Vagina (tissue), 2 donors: ENCODE results near the gene HTRA3. TPM values are rescaled to one million over a fixed set of nuclear protein-coding genes. Genes with fewer than 3 reads are reported as not detected.

Experiments used
- DNase-seq, 2 donors: peaks; one replicate each; pipeline ENCODE4 v3.0.0-alpha.2; 2017; ENCODE audit errors: extremely low spot score in 2 of 2
- H3K27ac ChIP-seq: fragments of 200-600 bp; sonication (generic); one replicate; pipeline ENCODE4 v1.5.1; 2019
- H3K27me3 ChIP-seq: fragments of 200-600 bp; sonication (generic); one replicate; pipeline ENCODE4 v1.5.1; 2019
- H3K36me3 ChIP-seq, 2 donors: fragments of 200-600 bp; sonication (generic); one replicate each; pipeline ENCODE4 v1.5.1; 2017 to 2019
- H3K4me1 ChIP-seq: fragments of 200-600 bp; sonication (generic); one replicate; pipeline ENCODE4 v1.5.1; 2019
- H3K4me3 ChIP-seq, 2 donors: fragments of 200-600 bp; sonication (generic); 1 replicate in 1 of 2; 2 replicates in 1 of 2; pipeline ENCODE4 v1.5.1; 2016 to 2019
- H3K9me3 ChIP-seq: fragments of 200-600 bp; sonication (generic); one replicate; pipeline ENCODE4 v1.5.1; 2019
- CTCF ChIP-seq, 3 experiments: fragments of 450-650 bp in 2 of 3; fragments of 200-600 bp in 1 of 3; sonication (generic) in 1 of 3; IDR thresholded peaks; one replicate each; pipeline ENCODE4 v1.5.1; 2017 to 2019; ENCODE audit warnings: antibody characterized with exemption in 3 of 3, mild to moderate bottlenecking in 2 of 3, moderate library complexity in 2 of 3
- POLR2A ChIP-seq, 2 donors: fragments of 450-650 bp; IDR thresholded peaks; one replicate each; pipeline ENCODE4 v1.6.1; 2017; ENCODE audit warnings: antibody characterized with exemption in 2 of 2, mild to moderate bottlenecking in 2 of 2, moderate library complexity in 2 of 2
- POLR2AphosphoS5 ChIP-seq, 2 donors: sonication (generic); formaldehyde crosslinking; IDR thresholded peaks; one replicate each; pipeline ENCODE4 v1.9.0; 2017; ENCODE audit warnings: antibody characterized with exemption in 2 of 2, mild to moderate bottlenecking in 2 of 2, low read depth in 1 of 2; ENCODE audit not compliant: insufficient read depth in 1 of 2
- intact Hi-C: fragments of 100-400 bp; cut with DNase I; formaldehyde crosslinking; loops from one replicate; pipeline ENCODE4 v1.15.1; 2023
- total RNA-seq: library from RNA; depleted of rRNA; stranded (reverse); fragments of >200 nt; gene quantifications from one replicate; pipeline ENCODE4 v1.2.3, GENCODE V29; 2016

HTRA3 gene
- total RNA-seq, 1 donor from 2014 or later = 33.1 TPM

- Histone ChIP-seq H3K27me3 (no peaks in the 10 kb centered on the region), H3K9me3 (no peaks in the 10 kb centered on the region), H3K4me3 (no peak overlapping the region), H3K27ac (peak overlapping the region; percentile 31), H3K4me1 (peaks cover 25% of the 10 kb centered on the region), H3K36me3 (peaks cover 0 to 10% of the 10 kb centered on the region in 2 donors)
- intact Hi-C loops = no loop called here
- TF ChIP-seq CTCF (IDR thresholded peaks at IDR 0.05) (no peak), POLR2AphosphoS5 (IDR thresholded peaks at IDR 0.05; ENCODE audit: insufficient read depth in 1 of 2, low read depth in 1 of 2) (peak; percentile 63 to 73)
- DNase-seq = no peak
Observed at GRCh38 chr4:8228319-8229250, 41.0 kb upstream of the HTRA3 start.

GRCh38 chr4:8229331-8229975 lies 40.1 kb upstream of the HTRA3 start:
- H3K4me1 ChIP-seq = peaks cover 25% of the 10 kb centered on the region
- no peak for TF ChIP-seq POLR2AphosphoS5 (IDR thresholded peaks at IDR 0.05; ENCODE audit: insufficient read depth in 1 of 2, low read depth in 1 of 2)
- no peak for TF ChIP-seq CTCF (IDR thresholded peaks at IDR 0.05)
- no peak for TF ChIP-seq POLR2A (IDR thresholded peaks at IDR 0.05)
- H3K36me3 ChIP-seq = peaks cover 0 to 5% of the 10 kb centered on the region in 2 donors
- H3K27ac ChIP-seq = no peak overlapping the region
- H3K27me3 ChIP-seq = no peaks in the 10 kb centered on the region
- intact Hi-C loops = no loop called here
- no peak overlapping the region for H3K4me3 ChIP-seq
- no peaks in the 10 kb centered on the region for H3K9me3 ChIP-seq
- DNase-seq = no peak

GRCh38 chr4:8230033-8230432 lies 39.5 kb upstream of the HTRA3 start:
- Histone ChIP-seq H3K9me3 (no peaks in the 10 kb centered on the region), H3K27ac (no peak overlapping the region), H3K36me3 (peaks cover 0 to 5% of the 10 kb centered on the region in 2 donors), H3K27me3 (no peaks in the 10 kb centered on the region), H3K4me1 (peaks cover 25% of the 10 kb centered on the region), H3K4me3 (no peak overlapping the region)
- DNase-seq = no peak
- no peak for TF ChIP-seq CTCF (IDR thresholded peaks at IDR 0.05)
- TF ChIP-seq POLR2A (IDR thresholded peaks at IDR 0.05) = no peak
- TF ChIP-seq POLR2AphosphoS5 (IDR thresholded peaks at IDR 0.05; ENCODE audit: insufficient read depth in 1 of 2, low read depth in 1 of 2) = no peak
- intact Hi-C loops = no loop called here

- Histone ChIP-seq H3K4me1 (peaks cover 25% of the 10 kb centered on the region), H3K27ac (no peak overlapping the region), H3K36me3 (peaks cover 0 to 5% of the 10 kb centered on the region in 2 donors), H3K9me3 (no peaks in the 10 kb centered on the region), H3K27me3 (no peaks in the 10 kb centered on the region), H3K4me3 (no peak overlapping the region)
- DNase-seq = no peak
- intact Hi-C loops = no loop called here
- TF ChIP-seq POLR2A (IDR thresholded peaks at IDR 0.05) (no peak), CTCF (IDR thresholded peaks at IDR 0.05) (no peak), POLR2AphosphoS5 (IDR thresholded peaks at IDR 0.05; ENCODE audit: insufficient read depth in 1 of 2, low read depth in 1 of 2) (no peak)
Observed at GRCh38 chr4:8230891-8231290, 38.7 kb upstream of the HTRA3 start.
